NCI-H1048 (cell line): Measurements from ENCODE around the gene CACNA1I.

Source experiments
- DNase-seq: peaks from one replicate; lab custom pipeline; 2025; lab: John Stamatoyannopoulos, UW

CACNA1I gene

GRCh38 chr22:39625569-39626537, 55.3 kb downstream of the CACNA1I start:
- no peak for DNase-seq

DNA sequence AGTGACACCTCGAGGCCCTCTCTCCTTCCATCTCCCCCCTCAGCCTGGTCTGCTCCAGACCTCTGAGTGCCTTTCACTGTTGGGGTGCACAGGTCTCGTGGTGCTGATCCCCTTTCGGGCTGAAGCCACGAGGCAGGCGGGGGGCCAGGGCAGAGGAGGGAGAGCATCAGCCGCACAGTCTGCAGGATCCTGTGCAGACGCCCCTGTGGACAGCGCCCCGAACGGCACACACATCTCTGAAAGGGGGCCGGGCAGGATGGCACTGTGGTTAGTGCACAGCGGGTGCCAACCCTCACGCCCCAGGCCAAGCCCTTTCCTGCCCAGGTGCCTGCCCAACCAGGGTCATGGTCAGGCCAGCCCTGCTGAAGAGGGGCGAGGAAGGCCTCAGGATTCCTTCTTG, 56.7 kb downstream of the CACNA1I start:
- DNase-seq: no peak

DNA sequence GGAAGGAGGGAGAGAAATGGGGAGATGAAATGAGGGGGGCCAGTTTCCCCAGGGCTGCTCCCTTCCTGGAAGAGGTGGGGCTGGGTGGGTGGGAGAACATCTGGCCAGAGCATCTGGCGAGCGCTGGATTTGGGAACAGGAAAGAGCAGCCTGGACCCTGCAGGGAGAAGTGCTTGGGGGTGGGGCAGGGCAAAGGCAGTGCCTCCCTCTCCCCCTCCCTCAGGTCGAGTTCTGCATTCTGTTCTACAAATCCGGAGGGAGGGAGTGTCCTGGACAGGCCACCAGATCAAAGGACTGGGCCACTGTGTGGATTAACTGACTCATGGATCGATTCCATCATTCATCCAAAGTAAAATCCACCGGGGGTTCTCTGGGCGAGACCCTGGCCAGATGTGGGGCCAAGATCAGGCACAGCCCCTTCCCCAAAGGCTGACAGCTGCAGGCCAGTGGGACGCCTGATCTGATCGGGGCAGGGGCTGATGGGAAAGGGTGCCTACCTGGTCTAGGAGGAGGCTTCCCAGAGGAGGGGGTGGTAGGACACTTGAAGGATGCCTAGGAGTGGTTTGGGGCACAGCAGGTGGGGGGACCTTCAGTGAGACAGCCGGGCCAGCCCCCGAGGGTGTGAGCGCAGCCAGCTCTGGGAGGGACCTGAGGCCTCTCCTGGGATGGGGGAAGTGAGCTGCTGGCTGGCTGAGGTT, 57.5 kb downstream of the CACNA1I start:
- no peak for DNase-seq

GRCh38 chr22:39628563-39629080, 58.1 kb downstream of the CACNA1I start:
- no peak for DNase-seq

- DNase-seq: no peak
Observed at GRCh38 chr22:39629851-39630250, 59.3 kb downstream of the CACNA1I start.

- DNase-seq: no peak
Observed at GRCh38 chr22:39630721-39631120, 60.2 kb downstream of the CACNA1I start.

- DNase-seq: no peak
Observed at GRCh38 chr22:39631381-39632286, 61.1 kb downstream of the CACNA1I start.

DNA sequence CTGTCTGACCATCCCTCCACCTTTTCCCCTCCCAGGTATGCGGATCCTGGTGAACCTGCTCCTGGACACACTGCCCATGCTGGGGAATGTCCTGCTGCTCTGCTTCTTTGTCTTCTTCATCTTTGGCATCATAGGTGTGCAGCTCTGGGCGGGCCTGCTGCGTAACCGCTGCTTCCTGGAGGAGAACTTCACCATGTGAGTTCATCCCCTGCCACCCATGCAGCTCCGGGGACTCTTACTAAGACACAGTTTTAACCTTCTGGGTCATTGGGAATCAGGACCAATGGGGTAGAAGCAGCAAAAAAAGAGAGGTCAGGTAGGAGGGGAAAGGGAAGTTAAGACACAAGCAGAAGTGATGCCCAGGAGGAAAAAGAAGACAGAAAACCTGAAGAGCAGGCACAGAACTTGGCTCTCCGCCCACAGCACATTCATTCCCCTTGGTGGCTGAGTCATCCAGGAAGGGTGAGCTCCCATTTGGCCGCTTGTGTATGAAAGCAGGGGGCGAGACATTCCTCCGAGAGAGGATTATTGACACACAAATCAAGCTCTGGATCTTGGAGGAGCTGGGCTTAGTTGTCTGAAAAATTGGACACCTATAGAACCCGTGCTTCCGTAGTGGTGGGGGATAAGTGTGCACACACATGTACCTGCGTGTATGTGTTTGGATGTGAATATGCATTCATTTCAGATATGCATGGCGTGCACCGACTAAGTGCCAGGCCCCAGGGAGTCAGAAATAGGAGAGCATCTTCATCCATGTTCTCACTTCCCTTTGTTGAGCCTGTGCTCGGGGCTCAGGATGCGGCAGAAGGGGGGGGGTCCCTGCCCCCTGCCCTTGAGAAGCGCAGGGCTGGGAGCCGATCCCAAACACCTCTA, 64.2 kb downstream of the CACNA1I start:
- no peak for DNase-seq

DNA sequence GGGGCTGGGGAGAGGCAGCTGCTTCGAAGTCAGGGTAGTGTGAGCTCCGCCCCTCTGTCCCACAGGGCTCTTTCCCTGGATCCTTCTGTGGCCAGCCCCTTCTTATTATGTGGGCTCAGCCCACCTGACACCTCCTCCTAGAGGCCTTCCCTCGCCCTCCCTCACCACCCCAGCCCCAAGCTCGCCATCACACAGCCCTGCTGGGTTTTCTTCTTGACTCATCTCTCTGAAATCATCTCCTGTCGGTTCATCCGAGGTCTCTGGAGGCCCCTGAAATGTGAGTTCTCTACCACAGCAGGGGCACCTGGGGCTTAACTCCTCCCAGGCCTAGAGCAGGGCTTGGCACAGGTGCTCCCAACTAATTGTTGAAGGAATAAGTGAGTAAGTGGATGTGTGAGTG, 65.2 kb downstream of the CACNA1I start:
- no peak for DNase-seq

DNA sequence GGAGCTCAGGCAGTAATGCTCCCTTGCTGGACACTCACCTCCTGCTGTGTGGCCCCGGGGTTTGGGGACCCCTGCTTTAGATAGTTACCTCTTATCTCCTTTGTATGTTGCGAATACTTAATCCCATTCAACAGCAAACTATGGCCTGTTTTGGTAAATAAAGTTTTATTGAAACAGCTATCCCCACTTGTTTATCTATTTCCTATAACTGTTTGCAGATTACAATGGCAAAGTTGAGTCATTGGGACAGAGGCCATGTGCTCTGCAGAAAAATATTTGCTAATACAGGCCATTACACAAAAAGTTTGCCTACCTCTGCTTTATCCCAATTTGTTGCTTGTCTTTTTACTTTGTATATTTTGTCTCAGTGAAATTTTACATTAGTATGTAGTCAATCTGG, 68.4 kb downstream of the CACNA1I start:
- DNase-seq: no peak

DNA sequence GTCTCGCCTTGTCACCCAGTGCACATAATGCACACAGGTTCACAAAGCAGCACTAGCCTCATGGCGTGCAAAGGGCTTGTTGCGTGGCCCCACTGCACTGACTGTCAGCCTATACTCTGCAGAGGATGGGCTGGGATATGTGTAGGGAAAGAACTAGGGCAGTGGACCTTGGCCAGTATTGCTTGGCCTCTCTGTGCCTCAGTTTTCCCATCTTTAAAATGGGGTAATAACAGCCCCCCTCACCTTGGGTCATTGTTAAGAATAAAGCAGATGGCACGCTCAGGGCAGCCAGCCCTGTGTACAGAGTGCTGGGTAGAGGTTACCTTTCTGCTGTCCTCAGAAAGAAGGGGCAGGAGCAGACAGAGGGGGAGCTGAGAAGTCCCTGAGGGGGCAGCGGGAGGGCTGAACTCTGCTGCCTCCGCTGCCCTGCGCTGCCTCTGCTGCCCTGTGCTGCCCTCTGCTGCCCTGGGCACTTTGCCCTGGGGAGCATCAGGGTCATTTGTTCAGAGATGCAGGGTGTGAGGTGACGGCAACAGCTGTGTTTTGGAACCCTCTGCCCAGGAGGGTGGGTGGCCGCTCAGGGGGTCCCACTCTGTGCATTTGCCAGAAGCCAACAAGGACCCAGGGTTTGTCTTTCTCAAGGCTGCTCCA, 71.2 kb downstream of the CACNA1I start:
- no peak for DNase-seq

DNA sequence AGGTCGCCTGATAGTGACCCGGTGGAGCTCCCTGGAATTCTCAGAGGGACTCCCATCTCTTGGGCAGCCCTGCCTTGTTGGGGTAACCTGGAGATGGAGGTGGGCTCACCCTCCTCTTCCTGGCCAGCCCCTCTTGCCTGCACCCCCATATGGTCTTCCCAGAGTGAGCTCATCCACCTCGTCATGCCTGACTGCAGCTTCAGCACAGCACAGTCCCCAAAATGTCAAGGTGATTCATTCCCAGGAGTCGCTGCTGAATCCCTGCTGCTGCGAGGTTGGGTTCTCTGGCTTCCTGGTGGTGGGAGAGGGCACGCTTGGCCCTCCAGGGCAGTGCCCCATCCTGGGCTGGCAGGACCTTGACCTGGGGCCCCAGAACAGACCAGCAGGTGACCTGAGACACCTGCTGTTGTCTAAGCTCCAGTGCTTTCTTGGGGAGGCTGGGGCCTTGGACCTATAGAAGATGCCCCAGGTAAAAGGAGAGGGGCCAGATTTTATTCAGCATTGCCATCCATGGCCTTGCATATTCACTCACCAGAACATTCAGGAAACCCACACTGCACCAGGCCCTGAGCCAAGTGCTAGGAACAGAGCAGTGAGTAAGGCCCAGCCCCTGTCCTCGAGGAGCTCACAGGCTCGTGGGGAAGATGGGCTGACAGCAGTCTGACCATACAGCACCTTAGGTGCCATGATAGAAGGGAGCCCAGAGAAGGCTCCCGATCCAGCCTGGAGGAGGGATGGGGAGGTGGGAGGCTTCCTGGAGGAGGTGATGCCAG, 72.9 kb downstream of the CACNA1I start:
- no peak for DNase-seq

DNA sequence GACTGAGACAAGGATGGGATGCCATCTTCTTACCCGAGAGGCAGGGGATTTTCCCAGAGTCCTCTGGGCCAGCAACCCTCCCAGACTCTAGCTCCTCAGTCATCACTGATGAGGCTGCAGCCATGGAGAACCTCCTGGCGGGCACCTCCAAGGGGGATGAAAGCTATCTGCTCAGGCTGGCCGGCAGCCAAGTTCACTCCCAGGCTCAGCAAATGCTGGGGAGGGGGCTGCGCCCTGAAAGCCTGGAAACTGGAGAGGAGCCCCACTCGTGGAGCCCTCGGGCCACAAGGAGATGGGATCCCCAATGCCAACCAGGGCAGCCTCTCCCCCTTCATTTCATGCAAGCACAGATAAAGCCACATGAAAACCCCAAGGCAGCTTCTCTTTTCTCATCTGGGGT, 75.0 kb downstream of the CACNA1I start:
- DNase-seq: no peak

DNA sequence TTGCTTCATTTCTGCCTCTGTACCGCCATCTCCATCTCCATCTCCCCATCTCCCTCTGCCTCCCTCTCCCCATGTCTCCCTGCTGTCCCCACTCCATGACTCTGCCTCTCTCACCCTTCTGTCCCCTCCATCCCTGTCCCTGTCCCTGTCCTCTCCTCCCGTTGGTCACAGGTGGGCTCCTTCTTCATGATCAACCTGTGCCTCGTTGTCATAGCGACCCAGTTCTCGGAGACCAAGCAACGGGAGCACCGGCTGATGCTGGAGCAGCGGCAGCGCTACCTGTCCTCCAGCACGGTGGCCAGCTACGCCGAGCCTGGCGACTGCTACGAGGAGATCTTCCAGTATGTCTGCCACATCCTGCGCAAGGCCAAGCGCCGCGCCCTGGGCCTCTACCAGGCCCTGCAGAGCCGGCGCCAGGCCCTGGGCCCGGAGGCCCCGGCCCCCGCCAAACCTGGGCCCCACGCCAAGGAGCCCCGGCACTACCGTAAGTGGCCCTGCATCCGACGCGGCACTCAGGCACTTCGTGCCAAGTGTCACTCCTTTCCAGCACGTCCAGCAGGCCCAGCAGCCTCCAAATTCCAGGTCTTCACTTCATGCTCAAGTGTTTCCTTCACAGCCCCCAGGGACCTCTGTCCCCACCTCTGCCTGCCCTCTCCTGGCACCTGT, 76.0 kb downstream of the CACNA1I start:
- DNase-seq: no peak

- no peak for DNase-seq
Observed at GRCh38 chr22:39647836-39648629, 77.5 kb downstream of the CACNA1I start.

DNA sequence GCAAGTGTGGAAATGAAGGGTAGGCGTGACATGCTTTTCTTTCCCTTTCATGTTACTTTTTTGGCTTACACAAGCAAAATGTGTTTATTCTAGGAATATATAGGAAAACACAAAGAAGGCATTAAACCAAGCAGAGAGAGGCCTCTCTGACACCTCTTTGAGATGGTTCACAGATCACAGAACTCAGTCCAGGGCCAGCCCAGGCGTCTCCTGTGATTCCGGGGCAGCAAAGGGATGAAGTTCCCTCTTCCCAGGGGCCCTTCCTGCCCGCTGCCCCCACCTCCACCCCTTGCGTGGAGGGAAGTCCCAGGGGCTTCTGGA, 78.0 kb downstream of the CACNA1I start:
- no peak for DNase-seq

DNA sequence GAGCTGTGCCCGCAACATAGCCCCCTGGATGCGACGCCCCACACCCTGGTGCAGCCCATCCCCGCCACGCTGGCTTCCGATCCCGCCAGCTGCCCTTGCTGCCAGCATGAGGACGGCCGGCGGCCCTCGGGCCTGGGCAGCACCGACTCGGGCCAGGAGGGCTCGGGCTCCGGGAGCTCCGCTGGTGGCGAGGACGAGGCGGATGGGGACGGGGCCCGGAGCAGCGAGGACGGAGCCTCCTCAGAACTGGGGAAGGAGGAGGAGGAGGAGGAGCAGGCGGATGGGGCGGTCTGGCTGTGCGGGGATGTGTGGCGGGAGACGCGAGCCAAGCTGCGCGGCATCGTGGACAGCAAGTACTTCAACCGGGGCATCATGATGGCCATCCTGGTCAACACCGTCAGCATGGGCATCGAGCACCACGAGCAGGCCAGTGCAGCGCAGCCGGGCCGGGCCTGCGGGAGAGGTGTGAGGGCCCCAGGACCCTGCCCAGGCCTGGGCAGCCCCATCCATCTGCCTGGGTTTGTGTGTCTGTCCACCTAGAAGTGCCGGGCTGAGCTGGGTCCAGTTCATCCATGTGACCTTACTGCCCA, 79.0 kb downstream of the CACNA1I start:
- no peak for DNase-seq
